ENCODE measurements around the gene BRAF.
"Not testable (repeated sequence)": the region's sequence is repeated elsewhere in the genome, so short reads cannot be mapped to it uniquely, and the experiment has no call there.

Gene BRAF

DNA sequence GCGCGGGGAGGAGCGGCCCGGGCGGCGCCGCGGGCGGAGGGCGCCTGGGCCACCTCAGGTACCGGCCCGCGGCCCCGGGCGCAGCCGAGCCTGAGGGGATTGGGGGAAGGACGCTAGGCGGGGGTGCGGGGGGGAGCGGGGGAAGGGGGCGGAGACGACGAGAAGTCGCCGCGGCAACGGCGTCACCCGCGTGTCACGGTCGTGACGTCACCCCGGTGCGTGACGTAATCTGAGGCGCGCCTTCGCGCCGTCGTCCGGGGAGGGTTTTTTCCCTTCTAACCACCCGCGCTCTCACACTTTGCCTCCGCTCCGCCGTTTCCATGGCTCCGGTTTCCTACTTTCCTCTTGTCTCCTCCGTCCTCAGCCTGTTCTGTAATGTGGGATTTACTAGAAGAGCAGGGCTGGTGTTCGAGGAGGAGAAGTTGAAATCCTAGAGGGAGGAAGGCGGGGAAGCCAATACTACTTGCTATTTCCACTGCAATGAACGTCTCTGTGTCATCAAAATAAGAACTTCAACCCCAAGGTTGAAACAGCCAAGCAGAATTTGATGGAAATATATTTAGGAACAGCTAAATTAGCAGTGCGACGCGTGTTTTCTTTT lies at the start of gene BRAF:
TSS of gene BRAF (minus strand) at position 109 of the 601 bp plus-strand sequence. CDS start 226 bp downstream, outside the sequence.
- DNase-seq, result peak; percentile 49

DNA sequence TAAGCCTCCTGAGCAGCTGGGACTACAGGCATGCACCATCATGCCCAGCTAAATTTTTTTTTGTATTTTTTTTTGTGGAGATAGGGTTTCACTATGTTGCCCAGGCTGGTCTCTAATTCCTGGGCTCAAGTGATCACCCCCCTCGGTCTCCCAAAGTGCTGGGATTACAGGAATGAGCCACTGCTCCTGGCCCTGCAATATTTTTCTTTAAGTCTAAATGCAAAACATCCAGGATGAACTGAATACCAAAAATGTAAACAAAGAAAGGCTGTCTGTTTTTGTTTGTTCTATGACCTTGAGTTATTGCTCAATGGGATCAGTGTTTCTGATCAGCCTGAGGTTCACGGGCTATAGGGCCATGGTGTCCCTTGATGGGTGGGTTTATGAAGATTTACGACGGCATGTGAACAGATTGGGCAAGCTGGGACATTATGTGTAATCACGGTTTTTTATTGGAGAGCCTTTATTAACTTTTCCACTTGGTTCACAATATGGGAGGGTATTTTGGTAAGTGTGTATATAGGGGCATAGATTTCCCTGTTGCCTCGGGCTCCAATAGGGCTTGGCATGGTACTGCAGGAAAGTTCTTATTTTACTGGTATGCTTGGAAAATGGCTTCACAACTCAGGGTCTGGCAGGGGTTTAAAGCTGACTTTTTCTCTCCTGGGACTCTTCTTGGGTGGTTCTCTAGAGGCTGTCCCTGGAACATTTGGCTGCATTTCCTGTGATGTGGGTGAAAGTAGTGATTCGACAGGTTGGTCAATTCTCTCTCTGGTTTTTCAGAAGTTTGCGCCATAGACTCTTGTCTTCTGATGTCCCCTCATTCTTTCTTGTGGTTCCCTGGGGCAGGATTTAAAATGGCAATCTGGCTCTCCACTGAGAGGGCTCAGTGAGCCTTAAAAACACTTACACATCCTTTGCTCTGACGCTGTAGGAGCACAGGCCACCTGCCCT lies 48.4 kb upstream of the BRAF start:
- DNase-seq, result no peak

DNA sequence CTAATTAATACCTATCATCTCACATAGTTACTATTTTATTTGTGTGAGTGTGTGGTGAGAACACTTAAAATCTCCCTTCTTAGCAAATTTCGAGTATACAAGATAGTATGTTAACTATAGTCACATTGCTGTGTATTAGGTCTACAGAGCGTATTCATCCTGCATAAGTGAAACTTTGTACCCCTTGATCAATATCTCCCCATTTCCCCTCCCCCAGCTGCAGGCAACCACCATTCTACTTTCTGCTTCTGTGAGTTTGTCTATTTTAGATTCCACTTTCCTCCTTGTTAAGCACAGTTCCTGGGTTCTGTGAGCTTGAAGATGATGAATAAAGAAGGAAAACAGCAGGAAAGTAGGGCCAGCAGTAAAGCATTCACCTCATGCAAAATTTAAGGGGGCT lies 47.6 kb upstream of the BRAF start:
- DNase-seq, result no peak

DNA sequence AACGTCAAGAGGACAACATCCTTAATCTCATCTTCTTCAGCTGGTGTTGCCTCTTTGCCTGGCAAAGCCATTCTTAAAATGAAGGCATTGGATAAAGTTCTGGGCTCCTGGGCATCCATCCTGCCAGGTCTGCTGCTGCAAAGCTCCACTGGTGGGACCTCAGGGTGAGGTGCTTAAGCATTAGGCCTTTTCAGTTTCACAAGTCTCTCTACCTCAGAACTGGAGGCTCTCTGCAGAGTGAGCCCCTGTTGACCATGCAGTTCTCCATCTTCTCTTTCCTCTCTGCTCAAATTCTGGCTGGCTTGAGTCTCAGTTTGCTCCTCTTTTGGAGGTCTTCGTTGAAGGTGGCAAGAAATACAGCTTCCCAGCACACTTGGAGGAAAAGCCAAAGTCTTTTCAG lies 42.7 kb upstream of the BRAF start:
- no peak for DNase-seq

DNA sequence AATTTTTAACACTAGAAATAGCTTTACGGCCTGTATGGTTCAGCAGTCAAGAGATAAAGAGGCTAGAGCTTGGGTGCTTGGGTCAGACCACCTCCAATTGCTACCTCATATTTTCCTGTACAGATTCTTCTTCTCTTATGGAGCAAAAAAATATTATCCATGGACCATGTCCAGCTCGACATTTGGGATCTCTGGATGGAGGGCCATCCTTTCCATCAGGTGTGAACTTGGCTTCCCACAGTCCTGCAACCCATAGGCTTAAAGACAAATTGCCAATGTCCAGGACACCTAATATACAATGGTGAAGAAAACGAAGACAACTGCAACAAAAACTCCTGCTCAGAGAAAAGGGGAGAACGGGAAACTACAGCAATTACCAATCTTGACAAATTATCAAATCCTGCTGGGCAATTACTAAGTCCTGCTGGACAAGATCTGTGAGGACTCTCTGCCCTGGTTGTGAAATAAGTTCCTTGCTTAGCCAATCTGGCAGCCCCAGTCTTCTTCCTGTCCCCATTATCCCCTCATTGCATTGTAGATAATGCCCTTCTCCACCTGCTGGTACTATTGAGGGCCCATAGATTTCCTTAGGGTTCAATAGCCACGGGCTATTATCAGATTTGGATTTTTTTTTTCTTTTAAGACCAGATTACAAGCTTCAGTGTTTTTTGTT lies 42.0 kb upstream of the BRAF start:
- no peak for DNase-seq

DNA sequence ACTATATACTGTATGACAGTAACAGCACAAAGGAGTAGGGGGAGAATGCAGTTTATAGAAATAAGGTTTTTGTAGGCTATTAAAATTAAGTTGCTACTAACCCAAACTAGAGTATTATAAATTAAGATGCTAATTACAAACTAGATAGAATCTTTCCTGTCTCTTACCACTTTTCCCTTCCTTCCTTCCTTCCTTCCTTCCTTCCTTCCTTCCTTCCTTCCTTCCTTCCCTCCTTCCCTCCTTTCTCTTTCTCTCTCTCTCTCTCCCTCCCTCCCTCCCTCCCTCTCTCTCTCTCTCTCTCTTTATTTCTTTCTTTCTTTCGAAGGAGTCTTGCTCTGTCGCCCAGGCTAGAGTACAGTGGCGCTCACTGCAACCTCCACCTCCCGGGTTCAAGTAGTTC lies 36.4 kb upstream of the BRAF start:
- no peak for DNase-seq

DNA sequence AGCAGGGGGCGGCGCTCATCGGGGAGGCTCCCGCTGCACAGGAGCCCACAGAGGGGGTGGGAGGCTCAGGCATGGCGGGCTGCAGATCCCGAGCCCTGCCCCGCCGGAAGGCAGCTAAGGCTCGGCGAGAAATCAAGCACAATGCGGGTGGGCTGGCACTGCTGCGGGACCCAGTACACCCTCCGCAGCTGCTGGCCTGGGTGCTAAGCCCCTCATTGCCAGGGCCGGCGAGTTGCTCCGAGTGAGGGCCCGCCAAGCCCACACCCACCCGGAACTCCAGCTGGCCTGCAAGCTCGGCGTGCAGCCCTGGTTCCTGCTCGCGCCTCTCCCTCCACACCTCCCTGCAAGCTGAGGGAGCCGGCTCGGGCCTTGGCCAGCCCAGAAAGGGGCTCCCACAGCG lies 32.3 kb upstream of the BRAF start:
- DNase-seq, result not testable (repeated sequence)

DNA sequence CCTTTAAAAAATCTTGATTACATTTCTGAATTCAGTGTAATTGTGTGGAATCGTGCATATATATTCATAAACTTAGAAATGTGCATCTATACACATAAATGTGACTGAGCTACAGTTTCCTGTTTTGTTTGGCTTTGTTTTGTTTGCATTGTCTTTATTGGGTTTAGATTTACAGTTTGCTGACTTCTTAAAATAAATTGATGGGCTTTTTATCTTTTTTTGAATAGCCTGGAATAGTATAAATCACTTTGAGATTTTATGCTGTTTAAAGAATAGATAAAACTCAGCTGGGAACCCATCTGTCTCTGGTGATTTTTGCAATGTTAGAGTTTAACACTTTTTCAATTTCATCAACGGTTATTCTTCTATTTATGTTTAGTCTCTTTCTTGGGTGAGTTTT lies 21.2 kb upstream of the BRAF start:
- DNase-seq, result no peak

DNA sequence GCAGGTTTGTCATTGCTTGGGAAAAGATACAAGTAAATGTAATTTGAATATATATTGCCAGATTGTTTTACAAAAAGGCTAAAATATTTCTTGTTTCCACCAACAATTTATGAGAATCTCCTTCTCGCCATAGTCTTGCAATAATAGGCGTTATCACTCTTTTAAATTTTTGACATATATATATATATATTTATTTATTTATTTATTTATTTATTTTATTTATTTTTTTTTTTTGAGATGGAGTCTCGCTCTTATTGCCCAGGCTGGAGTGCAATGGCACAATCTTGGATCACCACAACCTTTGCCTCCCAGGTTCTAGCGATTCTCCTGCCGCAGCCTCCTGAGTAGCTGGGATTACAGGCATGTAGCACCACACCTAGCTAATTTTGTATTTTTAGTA lies 17.5 kb upstream of the BRAF start:
- not testable (repeated sequence) for DNase-seq

DNA sequence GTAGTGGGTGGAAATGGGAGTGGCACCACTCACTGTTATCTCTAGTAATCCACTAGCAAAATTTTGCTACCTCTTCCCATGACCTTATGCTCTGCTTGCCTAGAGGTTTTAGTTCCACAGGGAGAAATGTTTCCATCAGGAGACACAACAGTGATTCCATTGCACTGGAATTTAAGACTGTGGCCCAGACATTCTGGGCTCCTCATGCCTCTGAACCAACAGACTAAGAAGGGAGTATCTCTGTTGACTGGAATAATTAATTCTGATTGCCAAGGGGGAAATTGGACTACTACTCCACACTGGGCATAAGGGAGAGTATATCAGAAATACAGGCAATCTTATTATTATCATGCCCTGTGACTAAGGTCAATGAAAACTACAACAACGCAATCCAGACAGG lies 16.2 kb upstream of the BRAF start:
- no peak for DNase-seq

DNA sequence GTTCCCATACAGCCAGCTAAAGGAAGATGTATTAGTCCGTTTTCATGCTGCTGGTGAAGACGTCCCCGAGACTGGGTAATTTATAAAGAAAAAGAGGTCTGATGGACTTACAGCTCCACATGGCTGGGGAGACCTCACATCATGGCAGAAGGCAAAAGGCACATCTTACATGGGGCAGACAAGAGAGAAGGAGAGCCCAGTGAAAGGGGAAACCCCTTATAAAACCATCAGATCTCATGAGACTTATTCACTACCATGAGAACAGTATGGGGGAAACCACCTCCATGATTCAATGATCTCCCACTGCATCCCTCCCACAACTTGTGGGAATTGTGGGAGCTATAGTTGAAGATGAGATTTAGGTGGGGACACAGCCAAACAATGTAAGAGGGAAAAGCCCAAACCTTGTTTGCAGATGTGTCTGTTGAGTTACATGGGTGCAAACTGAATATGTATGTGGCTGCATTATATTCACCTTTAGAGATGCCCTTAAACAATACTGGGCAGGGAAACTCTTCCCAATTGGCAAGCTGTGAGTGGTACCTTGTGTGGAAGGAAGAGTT lies 13.1 kb upstream of the BRAF start:
- DNase-seq, result no peak

DNA sequence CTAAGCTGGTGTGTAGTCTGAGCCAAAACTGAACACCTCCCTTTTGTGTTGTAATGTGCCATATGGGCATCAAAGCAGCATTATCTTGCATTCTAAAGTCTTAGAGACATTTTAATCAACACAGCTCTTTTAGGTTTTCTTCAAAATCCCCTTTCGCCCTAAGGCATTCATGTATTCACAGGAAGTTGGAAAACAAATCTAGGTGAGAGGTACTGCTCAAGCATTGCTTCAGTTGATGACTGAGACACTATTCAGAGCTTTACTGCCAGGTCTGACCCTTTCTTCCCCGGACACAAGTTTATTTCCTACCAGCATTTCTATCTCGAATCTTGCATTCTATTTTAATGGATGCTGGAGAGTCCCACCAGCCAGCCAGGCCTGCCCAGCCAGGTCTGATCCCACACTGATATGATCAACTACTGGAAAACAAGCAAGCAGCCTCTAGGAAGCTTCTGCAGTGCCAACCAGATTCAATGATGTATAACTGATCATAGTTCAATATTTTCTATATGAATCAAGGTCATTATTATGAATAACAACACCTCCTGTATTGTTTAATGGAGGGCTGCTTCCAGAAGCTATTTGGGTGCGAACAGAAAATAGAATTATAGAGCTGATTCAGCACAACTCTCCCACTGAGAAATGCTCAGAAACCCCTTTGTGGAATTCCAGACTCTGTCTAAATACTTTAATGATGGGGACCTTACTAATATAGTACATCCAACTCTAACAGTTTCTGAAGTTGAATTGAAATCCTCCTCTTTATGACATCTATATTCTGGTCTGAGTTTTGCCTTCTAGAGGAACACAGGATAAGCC lies 4.0 kb upstream of the BRAF start:
- no peak for DNase-seq

DNA sequence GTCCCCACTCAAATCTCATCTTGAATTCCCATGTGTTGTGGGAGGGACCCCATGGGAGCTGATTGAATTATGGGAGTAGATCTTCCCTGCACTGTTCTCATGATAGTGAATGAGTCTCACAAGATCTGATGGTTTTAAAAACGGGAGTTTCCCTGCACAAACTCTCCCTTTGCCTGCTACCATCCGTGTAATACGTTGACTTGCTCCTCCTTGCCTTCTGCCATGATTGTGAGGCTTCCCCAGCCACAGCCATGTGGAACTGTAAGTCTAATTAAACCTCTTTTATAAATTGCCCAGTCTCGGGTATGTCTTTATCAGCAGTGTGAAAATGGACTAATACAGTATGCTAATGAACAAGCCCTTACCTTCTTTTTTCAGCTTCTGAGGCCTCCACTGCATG lies 3.2 kb upstream of the BRAF start:
- not testable (repeated sequence) for DNase-seq

DNA sequence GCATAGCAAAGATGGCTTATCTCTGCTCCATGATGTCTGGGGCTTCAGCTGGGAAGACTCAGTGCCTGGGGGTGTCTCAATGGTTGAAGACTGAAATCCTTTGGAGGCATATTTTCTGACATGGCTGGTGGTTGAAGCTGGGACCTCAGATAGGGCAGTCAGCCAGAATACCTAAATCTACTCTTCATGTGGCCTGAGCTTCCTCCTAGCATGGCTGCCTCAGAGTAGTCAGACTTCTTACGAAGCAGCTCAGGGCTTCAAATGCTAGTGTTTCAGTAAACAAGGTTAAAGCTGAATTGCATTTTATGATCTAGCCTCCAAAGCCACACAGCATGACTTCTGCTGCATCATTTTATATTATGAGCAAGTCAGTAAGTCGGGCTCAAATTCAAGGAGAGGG lies 2.6 kb upstream of the BRAF start:
- DNase-seq, result no peak

DNA sequence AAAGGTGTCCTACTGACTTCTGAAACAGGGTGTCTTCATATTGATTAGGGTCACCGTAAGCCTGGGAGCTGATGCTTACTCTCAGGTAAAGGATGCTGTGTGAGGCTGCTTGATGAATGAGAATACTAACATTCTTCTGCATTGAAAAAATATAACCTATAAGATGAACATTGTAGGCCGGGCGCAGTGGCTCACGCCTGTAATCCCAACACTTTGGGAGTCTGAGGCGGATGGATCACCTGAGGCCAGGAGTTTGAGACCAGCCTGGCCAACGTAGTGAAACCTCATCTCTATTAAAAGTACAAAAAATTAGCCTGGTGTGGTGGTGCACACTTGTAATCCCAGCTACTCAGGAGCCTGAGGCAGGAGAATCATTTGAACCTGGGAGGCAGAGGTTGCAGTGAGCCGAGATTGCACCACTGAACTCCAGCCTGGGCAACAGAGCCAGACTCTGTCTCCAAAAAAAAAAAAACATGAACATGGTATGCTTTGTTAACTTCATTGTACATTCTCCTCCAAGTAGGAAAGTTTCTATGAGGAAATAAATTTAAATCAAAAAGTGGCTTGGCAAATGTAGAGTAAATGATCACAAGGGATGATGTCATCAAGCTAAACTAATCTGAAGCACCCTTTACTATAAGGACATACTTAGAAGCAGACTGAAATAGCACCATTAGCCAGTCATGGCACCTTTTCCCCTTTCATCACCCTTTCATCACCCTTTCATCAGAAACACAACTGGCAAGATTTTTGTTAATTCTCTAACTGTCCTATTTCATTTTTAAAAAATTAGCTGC lies 1.5 kb upstream of the BRAF start:
- DNase-seq, result no peak

DNA sequence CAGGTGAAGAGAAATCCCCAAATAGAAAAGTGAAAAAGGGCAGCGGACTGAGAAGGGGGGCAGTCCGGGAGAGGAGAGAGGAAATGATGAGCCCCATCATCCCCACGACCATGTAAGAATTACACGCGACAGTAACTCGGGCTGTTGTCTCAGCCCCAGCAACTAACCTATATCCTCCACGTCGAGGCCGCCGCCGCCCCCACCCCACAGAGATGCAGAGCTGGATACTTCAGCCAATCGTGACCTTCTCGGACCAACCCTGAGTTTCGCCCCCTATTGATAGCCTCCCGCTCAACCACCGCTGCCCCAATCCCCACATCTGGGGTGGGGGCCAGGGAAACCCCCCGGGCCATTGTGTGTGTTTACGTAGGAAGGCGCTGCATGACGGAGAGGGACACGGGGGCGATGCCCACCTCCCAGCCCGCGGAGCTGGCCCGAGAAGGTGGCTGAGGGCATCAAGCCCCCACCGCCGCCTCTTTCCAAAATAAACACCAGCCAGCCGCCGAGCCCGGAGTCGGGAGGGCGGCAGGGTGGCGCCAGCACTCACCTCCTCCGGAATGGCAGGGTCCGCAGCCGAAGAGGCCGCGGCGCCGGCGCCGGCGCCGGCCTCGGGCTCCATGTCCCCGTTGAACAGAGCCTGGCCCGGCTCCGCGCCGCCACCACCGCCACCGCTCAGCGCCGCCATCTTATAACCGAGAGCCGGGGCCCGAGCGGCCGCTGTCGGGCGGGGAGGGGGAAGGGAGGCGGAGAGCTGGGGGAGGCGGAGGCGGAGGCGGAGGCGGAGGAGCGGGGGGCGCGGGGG lies 509 bp downstream of the BRAF start:
- DNase-seq, result peak; percentile 42

DNA sequence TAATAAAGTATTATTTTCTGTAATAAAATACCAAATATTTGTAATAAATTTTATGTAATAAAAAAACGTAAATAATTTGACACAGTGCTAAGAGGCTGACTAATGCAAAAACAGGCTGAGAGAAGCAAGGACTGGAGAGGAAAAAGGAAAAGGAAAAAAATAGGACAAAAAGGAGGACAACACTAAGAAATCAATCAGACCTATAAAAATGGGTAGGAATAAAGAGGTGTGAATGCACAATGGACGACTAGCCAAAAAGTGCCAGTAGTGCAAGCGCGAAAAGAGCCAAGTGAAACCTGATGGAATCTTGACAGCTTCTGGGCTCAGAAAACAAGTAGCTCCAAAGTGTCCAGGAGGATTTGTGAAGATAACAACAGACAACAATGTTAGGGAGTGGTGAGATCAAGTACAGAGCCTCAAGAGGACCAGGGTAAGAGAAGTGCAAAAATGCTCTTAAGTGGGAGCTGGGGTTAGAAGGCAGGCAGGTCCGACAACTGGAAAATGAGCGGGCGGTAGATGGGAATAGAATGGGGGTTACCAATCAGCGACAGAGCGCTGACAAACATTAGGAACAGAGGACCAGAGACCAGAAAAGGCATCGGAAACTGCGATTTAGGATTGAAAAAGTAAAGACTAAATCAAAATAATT lies 1.2 kb downstream of the BRAF start:
- peak; percentile 20 for DNase-seq

DNA sequence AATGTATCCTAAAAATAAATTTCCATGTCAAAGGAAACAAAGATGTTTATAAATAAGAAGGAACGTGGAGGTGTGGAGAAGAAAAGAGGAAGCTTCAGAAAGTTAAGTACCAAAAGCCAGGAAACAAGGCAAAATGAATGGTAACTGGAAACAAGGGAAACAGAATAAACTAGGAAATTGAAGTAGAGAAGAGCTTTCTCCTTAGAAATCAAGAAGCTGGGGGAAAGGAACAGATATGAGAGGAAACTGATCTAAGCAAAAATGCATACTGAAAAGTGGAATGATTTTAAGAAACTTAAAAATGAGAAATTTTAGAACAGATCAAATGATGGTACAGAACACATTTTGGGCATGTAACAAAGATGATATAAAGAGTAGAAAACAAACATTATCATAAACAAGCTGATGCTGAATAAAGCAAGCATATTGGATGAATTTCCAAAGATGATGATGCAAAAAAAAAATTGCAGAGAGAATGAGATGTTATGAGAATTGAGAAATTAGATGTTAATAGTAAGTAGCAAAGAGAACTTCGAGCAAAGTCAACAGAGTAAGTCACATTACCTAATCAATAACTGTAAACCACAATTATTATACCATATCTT lies 1.9 kb downstream of the BRAF start:
- DNase-seq, result no peak

DNA sequence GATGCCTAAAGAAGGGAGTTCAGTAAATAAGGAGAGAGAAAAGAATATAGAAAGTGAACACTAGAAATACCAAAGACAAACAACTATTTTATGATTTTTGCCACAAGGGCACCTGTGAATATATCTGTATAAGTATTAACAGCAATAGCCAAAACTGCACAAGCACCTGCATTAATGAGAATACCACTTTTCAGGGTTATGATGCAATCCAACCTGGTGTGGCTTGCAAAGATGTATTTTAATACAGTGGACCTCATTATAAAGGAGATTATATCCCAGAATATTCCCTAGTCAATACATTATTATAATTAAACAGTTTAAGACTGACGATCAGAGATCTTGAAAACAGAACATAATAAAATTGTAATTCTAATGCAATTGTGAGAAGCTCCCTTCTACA lies 4.0 kb downstream of the BRAF start:
- no peak for DNase-seq

DNA sequence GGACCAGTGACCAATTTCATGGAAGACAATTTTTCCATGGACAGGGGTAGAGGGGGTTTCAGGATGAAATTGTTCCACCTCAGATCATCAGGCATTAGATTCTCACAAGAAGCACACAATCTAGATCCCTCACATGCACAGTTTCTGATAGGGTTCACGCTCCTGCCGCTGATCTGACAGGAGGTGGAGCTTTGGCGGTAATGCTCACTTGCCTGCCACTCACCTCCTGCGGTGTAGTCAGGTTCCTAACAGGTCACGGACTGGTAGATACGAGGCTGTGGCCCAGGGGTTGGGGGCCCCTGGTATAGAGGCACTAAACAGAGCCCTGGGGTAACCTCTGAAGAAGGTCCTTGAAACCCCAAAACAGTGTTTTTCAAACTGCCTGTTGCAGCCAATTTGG lies 6.5 kb downstream of the BRAF start:
- no peak for DNase-seq

Measured in DMS79 (cell line).